ENCODE measurements around the gene PLCB4. TPM values are rescaled to one million over a fixed set of nuclear protein-coding genes. Genes with fewer than 3 reads are reported as not detected.

Gene PLCB4
- total RNA-seq, 1 donor from 2014 or later = 6.6 TPM

DNA sequence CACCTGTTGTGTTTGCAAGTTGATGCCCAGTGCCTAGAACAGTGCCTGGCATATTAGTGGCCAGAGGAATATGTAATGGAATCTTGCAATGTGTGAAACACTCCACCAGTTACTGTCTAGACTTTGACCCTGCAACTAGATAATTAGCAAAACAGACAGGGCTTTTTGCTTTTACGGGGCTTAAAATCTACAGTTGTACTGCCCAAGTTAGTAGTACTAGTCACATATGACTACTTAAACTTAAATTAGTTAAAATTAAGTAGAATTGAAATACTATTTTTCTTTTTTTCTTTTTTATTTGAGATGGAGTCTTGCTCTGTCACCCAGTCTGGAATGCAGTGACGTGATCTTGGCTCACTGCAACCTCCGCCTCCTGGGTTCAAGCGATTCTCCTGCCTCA is 44.3 kb upstream of the PLCB4 start:
- no peak overlapping the region for H3K4me3 ChIP-seq
- H3K27ac ChIP-seq = no peak overlapping the region
- DNase-seq (no peak), ATAC-seq (no peak)
- TF ChIP-seq, protein P1, sequence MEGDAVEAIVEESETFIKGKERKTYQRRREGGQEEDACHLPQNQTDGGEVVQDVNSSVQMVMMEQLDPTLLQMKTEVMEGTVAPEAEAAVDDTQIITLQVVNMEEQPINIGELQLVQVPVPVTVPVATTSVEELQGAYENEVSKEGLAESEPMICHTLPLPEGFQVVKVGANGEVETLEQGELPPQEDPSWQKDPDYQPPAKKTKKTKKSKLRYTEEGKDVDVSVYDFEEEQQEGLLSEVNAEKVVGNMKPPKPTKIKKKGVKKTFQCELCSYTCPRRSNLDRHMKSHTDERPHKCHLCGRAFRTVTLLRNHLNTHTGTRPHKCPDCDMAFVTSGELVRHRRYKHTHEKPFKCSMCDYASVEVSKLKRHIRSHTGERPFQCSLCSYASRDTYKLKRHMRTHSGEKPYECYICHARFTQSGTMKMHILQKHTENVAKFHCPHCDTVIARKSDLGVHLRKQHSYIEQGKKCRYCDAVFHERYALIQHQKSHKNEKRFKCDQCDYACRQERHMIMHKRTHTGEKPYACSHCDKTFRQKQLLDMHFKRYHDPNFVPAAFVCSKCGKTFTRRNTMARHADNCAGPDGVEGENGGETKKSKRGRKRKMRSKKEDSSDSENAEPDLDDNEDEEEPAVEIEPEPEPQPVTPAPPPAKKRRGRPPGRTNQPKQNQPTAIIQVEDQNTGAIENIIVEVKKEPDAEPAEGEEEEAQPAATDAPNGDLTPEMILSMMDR (IDR thresholded peaks at IDR 0.05) = no peak
- intact Hi-C loops (cut with DNase I) = no loop called here
- no peaks in the 10 kb centered on the region for H3K36me3 ChIP-seq
- no peaks in the 10 kb centered on the region for H3K27me3 ChIP-seq (ENCODE audit: low read depth)
- no peaks in the 10 kb centered on the region for H3K9me3 ChIP-seq
- no peaks in the 10 kb centered on the region for H3K4me1 ChIP-seq

DNA sequence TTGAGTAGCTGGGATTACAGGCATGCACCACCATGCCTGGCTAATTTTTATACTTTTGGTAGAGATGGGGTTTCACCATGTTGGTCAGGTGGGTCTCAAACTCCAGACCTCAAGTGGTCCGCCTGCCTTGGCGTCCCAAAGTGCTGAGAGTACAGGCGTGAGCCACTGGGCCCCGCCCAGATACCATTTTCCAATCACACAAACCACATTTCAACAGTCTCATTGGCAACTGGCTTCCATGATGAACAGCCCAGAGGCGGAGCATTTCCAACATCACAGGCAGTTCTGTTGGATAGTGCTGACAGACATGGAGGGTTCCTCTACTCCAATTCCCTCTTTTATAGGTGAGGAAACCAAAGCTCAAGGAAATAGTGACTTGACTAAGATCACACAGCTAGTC is 43.9 kb upstream of the PLCB4 start:
- intact Hi-C loops (cut with DNase I) = no loop called here
- Histone ChIP-seq H3K27ac (no peak overlapping the region), H3K4me1 (no peaks in the 10 kb centered on the region), H3K4me3 (no peak overlapping the region), H3K27me3 (ENCODE audit: low read depth) (no peaks in the 10 kb centered on the region), H3K36me3 (no peaks in the 10 kb centered on the region), H3K9me3 (no peaks in the 10 kb centered on the region)
- no peak for DNase-seq
- TF ChIP-seq, protein P1 (IDR thresholded peaks at IDR 0.05) = no peak
- no peak for ATAC-seq

DNA sequence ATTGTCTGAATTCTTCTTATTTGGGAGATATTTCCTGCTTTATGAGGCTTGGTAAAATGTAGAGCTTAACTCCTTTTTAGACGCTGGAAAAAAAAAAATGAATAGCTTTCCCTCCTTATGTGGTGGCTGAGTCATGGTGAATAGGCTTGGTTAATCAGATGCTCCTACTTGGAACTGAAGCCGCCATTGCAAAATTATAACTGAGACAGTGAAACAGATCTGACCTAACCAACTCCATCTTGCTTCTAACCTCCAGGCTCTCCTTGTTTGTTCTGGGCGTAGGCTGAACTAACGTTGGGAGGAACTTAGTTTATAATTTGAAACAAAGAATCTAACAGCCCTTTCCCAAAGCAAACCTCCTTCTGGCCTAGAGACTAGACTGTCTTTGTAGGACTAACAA is 43.2 kb upstream of the PLCB4 start:
- ATAC-seq (no peak), DNase-seq (no peak)
- intact Hi-C loops (cut with DNase I) = no loop called here
- no peaks in the 10 kb centered on the region for H3K27me3 ChIP-seq (ENCODE audit: low read depth)
- no peak overlapping the region for H3K27ac ChIP-seq
- no peak overlapping the region for H3K4me3 ChIP-seq
- no peaks in the 10 kb centered on the region for H3K4me1 ChIP-seq
- no peaks in the 10 kb centered on the region for H3K9me3 ChIP-seq
- TF ChIP-seq, protein P1 (IDR thresholded peaks at IDR 0.05) = no peak
- no peaks in the 10 kb centered on the region for H3K36me3 ChIP-seq

DNA sequence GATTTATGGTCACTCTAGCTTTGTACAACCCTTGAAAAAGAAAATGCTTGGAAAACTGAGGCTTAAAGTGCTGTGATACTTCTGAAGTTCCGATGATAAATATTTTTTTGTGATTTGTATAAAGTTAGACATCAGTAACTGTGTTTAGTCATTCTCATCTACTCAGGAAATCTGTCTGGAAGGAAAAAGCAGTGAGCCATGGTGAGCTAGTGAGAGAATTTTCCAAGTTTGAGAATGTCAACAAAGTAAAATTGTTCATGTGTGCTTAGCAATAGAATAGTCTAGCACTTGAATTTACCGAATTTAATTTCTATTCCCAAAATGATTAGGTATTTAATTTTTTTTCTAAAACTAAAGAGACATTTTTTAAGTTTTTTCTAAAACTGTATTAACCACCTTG is 41.3 kb upstream of the PLCB4 start:
- DNase-seq (no peak), ATAC-seq (no peak)
- TF ChIP-seq, protein P1 (IDR thresholded peaks at IDR 0.05) = no peak
- peaks cover 3% of the 10 kb centered on the region for H3K9me3 ChIP-seq
- H3K36me3 ChIP-seq = no peaks in the 10 kb centered on the region
- intact Hi-C loops (cut with DNase I) = no loop called here
- H3K27me3 ChIP-seq (ENCODE audit: low read depth) = no peaks in the 10 kb centered on the region
- H3K4me1 ChIP-seq = no peaks in the 10 kb centered on the region
- H3K4me3 ChIP-seq = no peak overlapping the region
- no peak overlapping the region for H3K27ac ChIP-seq

DNA sequence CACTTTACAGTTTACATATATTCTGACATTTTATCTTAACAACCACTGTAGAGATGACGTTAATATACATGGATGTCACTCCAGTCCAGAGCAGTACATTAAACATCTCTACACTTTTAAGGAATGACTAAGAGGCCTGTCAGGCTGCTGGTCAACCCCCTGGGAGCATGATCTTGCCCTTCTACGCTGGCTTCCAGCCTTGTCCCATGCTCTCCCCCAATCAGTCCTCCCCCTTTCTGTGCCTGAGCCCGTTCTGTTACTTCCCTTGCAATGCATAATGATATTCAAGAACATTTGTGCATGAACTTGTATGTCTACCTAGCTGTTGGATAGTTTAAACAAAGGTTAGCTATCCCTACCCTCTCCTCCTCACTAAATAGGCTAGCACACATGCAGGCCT is 40.5 kb upstream of the PLCB4 start:
- no peaks in the 10 kb centered on the region for H3K27me3 ChIP-seq (ENCODE audit: low read depth)
- TF ChIP-seq, protein P1 (IDR thresholded peaks at IDR 0.05) = no peak
- no peak overlapping the region for H3K27ac ChIP-seq
- H3K9me3 ChIP-seq = peaks cover 3% of the 10 kb centered on the region
- DNase-seq (no peak), ATAC-seq (no peak)
- no peaks in the 10 kb centered on the region for H3K4me1 ChIP-seq
- intact Hi-C loops (cut with DNase I) = no loop called here
- no peaks in the 10 kb centered on the region for H3K36me3 ChIP-seq
- H3K4me3 ChIP-seq = no peak overlapping the region

DNA sequence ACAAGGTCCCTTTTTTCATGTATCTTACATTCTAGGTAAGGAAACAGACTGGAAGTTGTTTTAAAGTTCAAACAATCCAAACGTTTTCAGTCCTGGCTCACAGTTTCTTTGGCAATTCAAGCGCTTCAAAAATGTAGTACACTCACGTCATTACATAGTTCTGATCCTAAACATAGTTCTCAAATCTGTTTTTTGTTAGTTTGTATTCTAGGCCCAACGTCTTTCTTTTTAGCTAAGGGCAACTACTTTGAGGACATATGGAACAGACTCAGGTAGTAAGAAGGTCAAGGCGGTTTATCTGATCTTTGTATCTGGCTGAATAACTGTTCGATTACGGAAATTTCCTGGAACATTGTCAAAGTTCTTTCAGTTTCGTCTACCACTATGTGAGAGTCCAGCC is 36.9 kb upstream of the PLCB4 start:
- Histone ChIP-seq H3K4me1 (no peaks in the 10 kb centered on the region), H3K9me3 (peaks cover 3% of the 10 kb centered on the region), H3K36me3 (no peaks in the 10 kb centered on the region), H3K27ac (no peak overlapping the region), H3K4me3 (no peak overlapping the region), H3K27me3 (ENCODE audit: low read depth) (no peaks in the 10 kb centered on the region)
- intact Hi-C loops (cut with DNase I) = no loop called here
- no peak for DNase-seq
- no peak for ATAC-seq
- TF ChIP-seq, protein P1 (IDR thresholded peaks at IDR 0.05) = no peak

Measured in lower lobe of right lung (tissue), 2 donors.